Limb (tissue), 2 donors: Measurements from ENCODE around the gene OAF.
"Not testable (repeated sequence)": the region's sequence is repeated elsewhere in the genome, so short reads cannot be mapped to it uniquely, and the experiment has no call there.

ENCODE experiments used
- DNase-seq, 2 donors: peaks; one replicate each; pipeline ENCODE4 v3.0.0-alpha.2; 2016; ENCODE audit errors: extremely low spot score in 2 of 2

OAF gene

DNA sequence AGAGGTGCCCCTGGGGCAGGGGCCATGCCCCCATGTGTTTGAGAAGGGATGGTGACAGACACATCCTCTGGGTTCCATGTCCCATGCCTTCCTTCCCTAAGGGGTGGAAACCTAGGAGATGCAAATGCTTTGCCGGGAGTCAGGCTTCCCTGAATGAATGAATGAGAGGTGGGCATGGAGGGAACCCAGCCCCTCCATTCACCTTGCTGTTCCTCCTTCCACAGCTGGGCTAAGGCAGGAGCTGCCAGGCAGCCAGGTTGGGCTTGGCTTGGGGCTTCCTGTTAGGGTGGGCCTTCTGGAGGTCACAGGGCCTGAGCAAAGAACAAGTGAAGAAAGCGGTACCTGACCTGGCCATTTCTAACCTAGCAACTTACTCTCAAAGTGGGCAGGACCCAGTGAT lies 30.0 kb downstream of the OAF start:
- DNase-seq = no peak

DNA sequence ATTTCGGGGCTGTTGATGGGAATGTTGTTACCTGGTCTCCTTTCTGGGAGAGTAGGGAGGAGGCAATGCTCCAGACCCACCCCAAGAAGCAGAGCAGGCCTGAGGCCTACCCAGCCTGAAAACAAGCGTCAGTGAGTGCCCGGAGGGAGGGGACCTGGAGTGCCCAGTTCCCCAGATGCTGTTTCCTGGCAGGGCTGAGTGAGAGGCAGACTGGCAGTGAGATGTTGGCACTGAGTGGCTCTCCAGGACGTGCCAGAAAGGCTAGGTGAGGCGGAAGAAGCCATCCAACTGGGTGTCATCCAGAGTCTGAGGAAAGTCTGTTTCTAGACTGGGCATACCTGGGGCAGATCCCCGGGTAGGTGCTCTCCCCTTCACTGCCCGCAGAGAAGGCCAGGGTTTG lies 30.4 kb downstream of the OAF start:
- DNase-seq = no peak

DNA sequence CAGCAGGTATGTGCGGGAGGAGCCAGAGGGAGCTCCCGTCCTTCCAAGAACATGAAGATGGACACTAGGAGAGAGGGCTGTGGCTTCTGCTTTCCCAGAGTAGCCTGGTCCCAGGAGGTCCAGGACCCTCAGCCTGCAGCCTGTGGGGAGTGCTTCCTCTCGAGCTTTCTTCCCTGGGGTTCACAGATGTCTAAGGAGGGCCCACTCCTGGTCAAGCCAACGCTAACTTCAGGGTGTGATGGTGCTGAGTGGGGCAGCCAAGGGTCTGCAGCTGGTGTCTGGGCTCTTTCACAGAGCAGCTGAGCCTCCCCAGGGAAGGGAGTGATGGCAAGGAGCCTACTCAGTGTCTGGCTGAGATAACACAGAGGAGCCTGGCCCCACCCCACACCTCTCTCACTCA lies 32.4 kb downstream of the OAF start:
- DNase-seq = no peak

DNA sequence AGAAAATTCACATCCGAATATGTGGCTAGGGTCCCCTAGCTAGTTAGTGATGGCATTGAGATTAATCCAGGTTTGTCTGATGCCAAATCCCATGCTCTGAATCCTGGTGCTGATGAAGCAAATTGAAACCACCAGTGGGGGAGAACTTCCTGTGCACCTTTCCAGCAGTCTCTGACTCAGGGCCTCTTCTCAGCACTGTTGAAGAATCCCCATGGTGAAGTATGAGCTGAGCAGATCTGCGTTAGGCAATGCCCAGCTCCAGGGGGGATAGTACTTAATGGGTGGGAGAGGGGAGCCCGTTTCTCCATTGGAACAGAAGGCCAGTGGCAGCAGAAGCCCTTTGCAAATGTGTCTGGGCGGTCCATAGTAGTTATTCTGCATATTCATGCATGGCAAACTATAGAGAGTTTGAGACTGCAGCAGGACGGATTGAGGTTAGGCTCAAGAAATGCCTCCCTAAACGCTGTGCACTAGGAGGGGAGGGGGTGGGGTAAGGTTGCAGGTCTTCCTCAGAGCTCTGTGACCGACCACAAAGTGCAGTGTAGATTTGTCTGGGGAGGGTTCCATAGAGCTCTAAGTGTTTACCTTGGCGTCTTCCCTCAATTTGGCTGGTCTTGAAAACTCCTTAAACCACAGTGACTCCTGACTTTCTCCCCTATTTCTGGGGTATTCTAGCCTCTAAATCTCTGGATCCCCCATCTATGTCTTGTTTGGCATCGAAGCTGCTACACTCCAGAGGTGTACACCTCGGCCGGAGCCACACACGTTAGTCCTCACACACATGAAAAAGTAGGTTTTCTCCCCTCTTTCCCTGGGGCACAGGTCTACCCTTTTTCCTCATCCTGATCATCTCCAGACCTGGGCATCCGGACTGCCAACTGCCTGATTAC lies 33.9 kb downstream of the OAF start:
- DNase-seq = no peak

DNA sequence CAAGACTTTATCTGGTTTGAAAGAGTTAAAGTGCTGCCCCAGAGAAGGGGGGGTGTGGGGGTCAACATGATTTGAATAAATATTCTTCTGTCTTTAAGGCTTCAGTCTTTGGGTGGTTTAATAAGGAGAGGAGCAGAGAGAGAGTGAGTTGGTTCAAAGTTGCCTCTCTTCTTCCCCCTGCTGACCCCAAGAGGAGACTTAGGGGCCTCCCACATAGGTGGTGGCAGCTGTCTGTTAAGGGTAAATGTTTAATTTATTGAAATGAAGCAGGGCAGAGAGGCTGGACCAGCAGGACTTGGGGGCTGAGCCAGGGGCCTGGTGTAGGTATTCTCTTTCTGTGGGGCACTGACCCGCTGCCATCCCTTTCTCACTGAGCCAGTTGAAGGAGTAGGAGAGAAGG lies 34.6 kb downstream of the OAF start:
- no peak for DNase-seq

DNA sequence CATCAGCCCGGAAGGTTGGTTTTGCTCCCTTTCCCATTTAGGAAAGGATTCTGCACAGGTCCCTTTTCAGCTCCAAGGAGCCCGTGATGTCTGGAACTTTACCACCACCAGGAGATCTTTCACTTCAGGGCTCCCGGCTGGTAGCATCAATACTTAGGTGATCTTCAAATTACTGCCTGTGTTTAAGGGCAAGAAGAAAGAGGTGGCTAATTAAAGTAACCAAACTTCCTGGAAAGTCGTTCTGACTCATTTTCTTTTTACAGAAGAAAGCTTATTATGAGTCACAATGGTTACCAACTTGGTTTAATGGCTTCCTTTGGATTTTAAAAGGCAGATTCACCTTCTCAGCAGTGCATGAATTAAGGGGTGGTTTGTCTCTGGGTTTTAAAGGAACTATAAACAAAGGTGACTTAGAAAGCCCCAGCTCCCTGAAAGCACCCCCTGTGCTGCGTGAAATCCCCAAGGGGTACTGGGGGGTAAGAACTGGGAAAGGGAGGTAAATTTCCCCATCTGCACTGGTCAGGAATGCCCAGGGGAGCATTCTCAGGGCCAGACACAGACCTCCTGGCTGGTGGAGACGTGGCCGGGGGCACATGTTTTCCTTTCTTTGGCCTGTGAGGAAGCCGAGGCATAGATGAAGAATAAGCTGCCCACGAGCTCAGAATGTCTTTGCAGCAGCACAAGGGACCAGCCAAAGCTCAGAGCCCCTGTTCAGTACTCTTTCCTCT lies 37.9 kb downstream of the OAF start:
- no peak for DNase-seq

DNA sequence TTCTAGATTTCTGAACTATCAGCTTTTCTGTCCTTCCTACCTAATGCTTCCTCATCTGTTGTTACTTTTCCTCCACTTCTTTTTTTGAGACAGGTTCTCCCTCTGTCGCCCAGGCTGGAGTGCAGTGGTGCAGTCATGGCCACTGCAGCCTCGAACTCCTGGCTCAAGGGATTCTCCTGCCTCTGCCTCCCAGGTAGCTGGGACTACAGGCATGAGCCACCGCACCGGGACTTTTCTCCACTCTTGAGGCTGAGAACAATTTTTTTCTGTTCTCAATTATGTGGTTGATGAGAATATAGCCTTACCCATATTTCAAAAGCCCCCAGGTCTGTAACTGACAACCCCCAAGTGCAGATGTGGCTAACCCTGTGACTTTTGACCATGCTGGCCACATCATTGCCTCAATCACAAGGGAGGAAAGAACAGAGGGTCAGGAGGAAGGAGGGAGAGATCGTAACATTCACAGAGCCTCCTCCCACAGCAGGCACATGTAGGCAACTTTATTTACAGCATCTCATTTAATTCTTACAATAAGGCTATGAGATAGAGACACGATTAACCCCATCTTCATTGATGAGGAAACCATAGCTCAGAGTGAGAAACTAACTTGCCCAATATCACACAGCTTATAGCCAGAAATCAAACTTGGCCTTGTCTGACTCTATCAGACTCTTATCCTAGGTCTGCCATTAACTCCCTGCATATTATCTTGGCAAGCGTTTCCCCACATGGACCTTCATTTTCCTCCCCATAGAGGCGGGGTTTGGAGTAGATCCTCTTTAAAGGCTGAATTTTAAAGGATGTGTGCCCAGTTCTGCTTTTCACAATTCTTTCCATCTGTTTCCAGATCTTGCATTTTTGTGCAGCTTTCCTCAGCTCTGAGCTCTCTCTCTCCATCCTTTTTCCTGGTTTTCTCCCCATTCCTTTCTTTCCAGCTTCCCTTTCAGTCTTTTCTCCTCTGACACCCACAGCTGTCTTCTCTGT lies 38.7 kb downstream of the OAF start:
- DNase-seq = peak in 1 of 2 donors; percentile 10

DNA sequence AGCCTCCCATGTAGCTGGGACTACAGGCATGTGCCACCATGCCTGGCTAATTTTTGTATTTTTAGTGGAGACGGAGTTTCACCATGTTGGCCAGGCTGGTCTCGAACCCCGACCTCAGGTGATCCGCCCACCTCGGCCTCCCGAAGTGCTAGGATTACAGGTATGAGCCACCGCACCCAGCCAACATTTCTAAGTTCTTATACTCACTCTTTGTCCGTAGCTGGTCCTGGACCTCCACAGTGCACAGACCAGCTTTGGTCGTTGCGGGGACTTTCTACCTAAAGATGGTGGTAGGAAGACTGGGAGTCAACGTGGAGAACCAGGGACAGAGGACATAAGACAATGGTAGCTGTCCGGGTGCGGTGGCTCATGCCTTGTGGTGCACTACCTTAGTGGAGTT lies 42.5 kb downstream of the OAF start:
- DNase-seq = not testable (repeated sequence)

DNA sequence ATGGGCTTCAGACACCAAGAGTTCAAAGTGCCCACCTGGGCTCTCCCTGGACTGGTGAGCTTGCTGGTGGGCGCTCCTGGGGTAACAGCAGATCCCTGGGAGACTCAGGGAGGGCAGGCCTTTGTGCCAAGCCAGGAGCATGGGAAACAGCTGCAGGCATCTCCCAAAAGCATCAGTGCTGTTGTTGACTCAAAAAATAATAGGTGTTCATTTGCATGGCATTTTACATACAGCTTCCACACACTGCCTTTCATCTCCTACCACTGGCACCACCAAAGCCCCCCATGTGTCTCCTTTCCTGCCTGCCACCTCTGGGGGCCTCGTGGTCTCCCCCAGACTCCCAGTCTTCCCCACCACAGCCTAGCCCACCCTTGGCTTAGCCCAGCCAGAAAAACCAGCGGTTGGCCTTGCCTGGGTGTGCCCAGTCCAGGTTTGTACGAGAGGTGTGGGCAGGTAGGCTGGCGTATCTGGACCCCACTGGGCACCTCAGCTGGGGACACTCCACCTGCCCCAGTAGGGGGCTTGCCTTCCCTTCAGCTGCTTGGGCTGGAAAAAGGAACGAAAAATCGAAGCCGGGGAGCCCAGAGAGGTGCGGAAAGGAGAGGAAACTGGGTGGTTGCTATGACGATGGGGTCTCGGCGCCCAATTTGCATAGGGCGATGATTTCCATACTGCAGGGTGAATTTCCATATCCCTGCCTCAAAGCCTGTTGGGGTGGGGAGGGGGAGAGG lies 44.1 kb downstream of the OAF start:
- DNase-seq = no peak

DNA sequence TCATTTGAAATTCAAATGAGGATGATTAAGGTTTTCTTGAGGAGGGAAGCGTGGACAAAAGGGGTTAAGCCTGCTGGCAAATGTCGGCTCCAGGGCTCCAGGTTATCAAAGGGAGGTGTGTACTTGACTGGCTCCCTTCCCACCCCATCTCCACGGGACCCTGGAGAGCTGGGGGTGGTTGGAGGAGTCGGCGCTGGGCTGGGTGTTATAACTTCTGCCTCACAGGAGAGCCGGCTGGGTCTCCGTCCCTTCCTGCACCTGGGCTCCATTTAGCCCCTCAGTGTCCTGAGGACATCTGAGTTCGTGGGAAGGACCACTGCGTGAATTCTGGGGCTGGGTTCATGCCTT lies 44.7 kb downstream of the OAF start:
- DNase-seq = no peak

DNA sequence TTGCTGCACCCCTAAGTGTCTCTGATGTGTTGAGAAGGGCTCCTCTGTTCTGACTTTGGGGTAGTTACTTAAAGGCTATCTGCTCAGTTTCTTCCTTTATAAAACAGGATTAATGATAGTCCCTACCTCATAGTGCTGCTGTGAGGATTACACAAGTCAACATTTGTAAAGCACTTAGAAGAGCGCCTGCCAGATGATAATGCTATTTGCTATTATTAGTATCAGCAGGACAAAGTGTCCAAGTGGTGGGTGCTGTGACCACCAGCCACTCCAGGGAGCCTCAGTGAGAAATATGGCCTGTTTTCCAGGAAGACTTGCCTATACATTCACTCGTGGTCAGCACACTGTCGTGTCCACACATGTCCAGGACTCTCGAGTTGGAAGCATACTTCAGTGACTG lies 45.3 kb downstream of the OAF start:
- no peak for DNase-seq

DNA sequence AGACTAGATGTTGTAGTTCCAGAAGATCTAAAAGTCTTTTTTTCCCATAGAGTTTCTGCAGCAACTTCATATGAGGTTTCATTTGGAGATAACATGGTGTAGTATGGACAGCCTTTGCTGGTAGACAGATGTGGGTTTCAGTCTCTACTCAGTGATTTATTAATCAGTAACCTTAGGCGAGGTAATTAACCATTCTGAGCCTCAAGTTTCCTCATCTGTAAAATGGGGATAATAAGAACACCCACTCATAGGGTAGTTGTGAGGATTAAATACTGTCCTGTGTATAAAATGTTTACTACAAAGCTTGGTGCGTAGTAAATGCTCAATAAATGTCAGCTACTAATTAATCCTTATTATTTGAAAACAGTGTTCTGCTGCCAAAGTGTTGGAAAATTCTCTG lies 45.9 kb downstream of the OAF start:
- DNase-seq = no peak

DNA sequence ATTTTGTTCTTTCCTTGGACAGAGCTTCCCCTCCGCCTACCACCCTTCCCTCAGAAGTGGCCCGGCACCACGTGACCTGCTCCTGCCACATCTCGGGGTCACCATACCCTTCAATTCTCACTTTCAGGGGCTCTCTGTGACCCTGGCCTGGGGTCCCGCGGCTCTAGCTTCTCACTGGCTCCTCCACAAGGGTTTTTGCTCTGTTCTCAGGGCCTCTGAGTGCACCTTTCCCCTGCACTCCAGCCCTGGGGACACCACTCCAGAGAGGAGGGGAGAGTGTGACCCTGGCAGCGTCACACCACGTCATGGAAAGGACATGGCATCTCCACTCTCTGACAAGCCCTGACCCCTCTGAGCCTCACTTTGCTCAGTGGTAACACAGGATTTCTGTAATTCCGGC lies 46.5 kb downstream of the OAF start:
- no peak for DNase-seq

DNA sequence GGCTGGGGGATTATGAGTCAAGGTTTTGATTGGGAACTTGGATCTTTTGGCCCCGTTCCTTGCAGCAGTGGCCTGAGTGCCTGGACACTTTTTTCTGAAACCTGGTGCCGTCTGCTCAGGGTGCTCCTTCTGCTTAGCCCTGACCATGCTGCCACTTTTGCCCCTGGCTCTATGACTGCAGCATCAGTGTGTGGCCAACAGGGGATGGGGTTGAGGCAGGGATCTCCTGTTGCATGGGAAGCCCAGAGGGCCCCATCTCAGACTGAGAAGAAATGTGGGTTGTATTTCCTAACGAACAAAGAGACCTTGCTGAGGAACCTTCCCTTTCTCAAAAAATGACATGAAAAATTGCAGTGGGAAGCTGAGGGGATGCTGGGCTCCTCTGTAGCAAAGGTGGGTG lies 47.8 kb downstream of the OAF start:
- DNase-seq = no peak

DNA sequence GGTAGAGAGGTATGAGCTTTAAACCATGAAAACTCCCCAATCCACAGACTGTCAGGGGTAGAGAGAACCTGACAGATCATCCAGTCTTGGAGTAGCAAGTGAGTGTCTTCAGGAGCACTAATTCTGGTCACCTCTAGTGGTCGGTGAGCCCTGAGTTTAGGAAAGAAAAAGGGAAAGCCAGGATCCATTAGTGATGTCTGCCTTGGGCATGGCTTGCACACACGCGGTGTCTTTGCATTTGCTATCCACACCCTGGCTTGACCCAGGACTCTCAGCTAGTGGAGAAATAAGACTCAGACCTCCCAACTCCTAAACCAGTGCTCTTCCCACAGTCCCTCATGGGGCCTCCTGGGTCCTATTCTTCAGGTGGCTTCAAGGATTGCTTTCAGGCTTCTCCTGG lies 48.4 kb downstream of the OAF start:
- DNase-seq = no peak

DNA sequence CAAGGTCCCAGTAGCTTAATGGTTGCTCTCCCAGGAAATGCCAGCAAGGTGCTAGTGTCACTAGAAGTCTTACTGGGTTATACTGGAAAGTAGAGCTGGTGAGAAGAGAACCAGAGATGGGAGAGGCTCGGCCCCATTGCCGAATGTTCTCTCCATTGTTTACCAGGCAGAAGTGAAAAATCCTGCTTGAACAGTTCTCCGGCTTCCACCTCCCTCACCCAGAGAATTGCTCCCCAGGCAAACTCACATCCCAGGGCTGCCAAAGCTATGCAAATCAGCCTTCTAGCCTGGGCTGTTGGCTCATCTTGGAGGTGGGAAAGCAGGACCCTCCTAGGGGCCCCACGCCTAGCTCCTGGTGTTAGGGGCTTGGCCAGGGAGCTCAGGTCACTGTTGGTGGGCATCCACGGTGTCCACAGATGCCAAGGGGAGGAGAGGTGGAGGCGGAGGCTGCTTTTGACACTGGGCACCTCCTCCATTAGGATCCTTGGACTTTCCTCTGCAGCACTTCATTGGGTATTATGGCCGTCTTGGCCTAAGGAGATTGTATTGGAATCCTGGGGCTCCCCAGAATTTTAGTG lies 49.2 kb downstream of the OAF start:
- no peak for DNase-seq

DNA sequence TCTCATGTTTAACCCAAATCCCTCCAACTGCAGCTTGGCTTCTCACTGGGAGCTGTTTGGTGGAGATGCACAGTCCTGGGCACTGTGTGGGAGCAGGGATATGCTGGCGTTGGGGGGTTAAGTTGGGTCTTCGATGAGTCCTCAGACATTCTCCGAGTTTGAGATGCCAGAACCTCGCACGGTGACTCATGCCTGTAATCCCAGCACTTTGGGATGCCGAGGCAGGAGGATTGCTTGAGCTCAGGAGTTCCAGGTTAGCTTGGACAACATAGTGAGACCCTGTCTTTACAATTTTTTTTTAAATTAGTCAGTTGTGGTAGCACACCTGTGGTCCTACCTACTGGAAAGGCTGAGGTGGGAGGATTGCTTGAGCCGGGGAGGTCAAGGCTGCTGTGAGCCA lies 49.8 kb downstream of the OAF start:
- no peak for DNase-seq

DNA sequence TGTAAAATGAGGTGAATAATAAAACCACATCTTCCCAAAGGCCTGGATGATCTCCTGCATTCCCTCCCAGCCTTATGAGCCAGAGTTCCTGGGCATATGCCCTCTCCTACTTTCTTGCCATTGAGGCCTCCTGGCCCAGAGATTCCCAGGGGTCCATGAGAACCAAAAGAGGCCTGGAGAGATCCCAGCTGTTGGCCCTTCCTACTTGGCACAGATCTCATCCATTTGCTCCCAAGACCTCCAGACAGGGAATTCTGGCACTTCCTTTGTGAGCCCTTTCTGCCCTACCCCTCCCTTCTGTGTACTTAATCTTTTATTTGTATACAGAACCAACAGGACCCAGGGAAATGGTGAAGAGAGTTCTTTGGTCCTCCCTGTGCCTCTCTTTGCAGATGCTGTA lies 50.5 kb downstream of the OAF start:
- no peak for DNase-seq

DNA sequence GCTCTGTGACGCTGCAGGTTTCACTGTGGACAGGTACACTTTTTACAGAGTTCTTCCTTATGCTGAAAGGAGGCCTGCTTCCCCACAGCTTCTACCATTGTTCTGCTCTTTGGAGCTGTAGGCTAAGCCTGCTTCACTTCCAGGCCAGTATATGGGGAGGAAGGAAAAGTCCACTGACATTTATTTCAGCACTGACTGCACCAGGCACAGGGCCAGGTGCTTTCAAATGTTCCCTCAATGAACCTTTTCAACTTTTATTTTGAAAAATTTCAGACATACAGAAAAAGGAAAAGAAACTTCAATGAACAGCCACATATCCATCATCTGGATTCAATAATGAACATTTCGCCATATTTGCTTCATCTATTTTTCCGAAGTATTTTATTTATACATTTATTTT lies 51.1 kb downstream of the OAF start:
- peak in 1 of 2 donors; percentile 14 for DNase-seq

DNA sequence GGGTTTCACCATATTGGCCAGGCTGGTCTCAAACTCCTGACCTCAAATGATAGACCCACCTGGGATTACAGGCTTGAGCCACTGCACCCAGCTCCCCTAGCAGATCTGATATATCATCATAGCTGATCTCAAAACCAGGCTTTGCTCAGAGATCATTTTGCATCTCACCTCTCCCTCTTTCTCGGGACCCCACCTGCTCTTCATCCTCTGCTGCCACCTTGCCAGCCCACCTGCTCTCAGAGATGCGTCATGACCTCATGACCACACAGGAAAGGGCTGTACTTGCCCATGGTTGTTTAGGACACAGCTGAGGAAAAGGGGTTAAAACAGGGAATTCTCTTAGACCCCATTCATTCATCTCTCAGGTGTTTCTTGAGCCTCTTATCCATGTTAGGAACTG lies 56.5 kb downstream of the OAF start:
- DNase-seq = no peak

DNA sequence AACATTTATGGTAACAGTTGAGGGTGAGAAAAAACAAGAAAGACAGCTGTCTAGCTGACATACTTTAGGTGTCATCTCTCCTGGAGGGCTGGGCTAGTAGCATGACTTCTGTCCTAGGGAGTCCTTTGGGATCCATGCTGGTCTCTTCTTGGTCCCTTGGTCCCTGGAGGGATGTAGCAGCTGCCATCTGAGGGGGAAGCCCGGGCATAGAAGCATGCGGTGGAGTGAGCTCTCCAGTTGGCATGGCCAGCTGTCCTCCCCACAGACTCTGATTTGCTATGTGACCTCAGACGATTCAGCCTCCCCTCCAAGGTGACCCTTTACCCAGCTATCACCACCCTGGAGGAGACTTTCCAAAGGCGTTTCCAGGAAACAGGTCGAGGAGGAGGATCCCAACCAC lies 57.9 kb downstream of the OAF start:
- no peak for DNase-seq
